Gastroesophageal sphincter (tissue), 4 donors: ENCODE data around the gene ADD3. TPM values are rescaled to one million over a fixed set of nuclear protein-coding genes. Genes with fewer than 3 reads are reported as not detected.
"Not testable (repeated sequence)": the region's sequence is repeated elsewhere in the genome, so short reads cannot be mapped to it uniquely, and the experiment has no call there.

Experiments
- ATAC-seq: fragments of 150-250 bp; one replicate; pipeline ENCODE4 v1.9.1; 2016; ENCODE audit warnings: mild to moderate bottlenecking, moderate library complexity
- H3K27ac ChIP-seq, 4 donors: fragments of 200-600 bp; sonication (generic) in 3 of 4; 1 replicate in 3 of 4; 2 replicates in 1 of 4; pipeline ENCODE4 v1.5.1; 2016 to 2019
- H3K27me3 ChIP-seq: fragments of 200-600 bp; sonication (generic); one replicate; pipeline ENCODE4 v1.5.1; 2019
- H3K36me3 ChIP-seq, 2 donors: fragments of 200-600 bp; sonication (generic); one replicate each; pipeline ENCODE4 v1.5.1; 2019; ENCODE audit warnings: control low read depth in 1 of 2
- H3K4me1 ChIP-seq, 3 donors: fragments of 200-600 bp; sonication (generic); 1 replicate in 2 of 3; 2 replicates in 1 of 3; pipeline ENCODE4 v1.5.1; 2016 to 2019; ENCODE audit warnings: control low read depth in 2 of 3
- H3K4me3 ChIP-seq, 2 donors: fragments of 200-600 bp; sonication (generic); one replicate each; pipeline ENCODE4 v1.5.1; 2019; ENCODE audit warnings: mild to moderate bottlenecking in 1 of 2, moderate library complexity in 1 of 2
- H3K9me3 ChIP-seq, 3 donors: fragments of 200-600 bp; sonication (generic); one replicate each; pipeline ENCODE4 v1.5.1; 2017 to 2019; ENCODE audit warnings: control low read depth in 2 of 3
- EP300 ChIP-seq: sonication (generic); formaldehyde crosslinking; IDR thresholded peaks from one replicate; pipeline ENCODE4 v1.6.1; 2017; ENCODE audit warnings: antibody characterized with exemption, mild to moderate bottlenecking
- POLR2A ChIP-seq, 2 donors: fragments of 450-650 bp; IDR thresholded peaks; one replicate each; pipeline ENCODE4 v1.6.1; 2017; ENCODE audit warnings: antibody characterized with exemption in 2 of 2, mild to moderate bottlenecking in 2 of 2, moderate library complexity in 1 of 2
- POLR2AphosphoS5 ChIP-seq: sonication (generic); formaldehyde crosslinking; IDR thresholded peaks from one replicate; pipeline ENCODE4 v1.6.1; 2017; ENCODE audit warnings: antibody characterized with exemption
- WGBS, 2 donors: methylation state at CpG; one replicate each; pipeline ENCODE4 v1.1.5; 2018; ENCODE audit warnings: low coverage in 1 of 2; 5-methylcytosine and 5-hydroxymethylcytosine counted together
- total RNA-seq, 4 donors: library from RNA; depleted of rRNA; stranded (reverse); fragments of >200 nt; gene quantifications; one replicate each; pipeline ENCODE4 v1.1.0, GENCODE V29; 2016
- TF ChIP-seq, protein P1 (sequence below), 4 experiments: fragments of 200-600 bp in 2 of 4; fragments of 450-650 bp in 2 of 4; sonication (generic) in 1 of 4; IDR thresholded peaks; one replicate each; pipeline ENCODE4 v1.5.1; 2017 to 2019; ENCODE audit warnings: antibody characterized with exemption in 4 of 4, mild to moderate bottlenecking in 2 of 4, moderate library complexity in 2 of 4

Gene ADD3
- total RNA-seq, 4 donors from 2014 or later, result 50.3 to 277 (median 118) TPM

GRCh38 chr10:110109511-110109910 lies 101.7 kb downstream of the ADD3 start:
- ATAC-seq, result no peak
- peaks cover 0 to 31% of the 10 kb centered on the region in 2 donors for H3K36me3 ChIP-seq
- H3K4me3 ChIP-seq, result no peak overlapping the region
- no peak overlapping the region for H3K27ac ChIP-seq
- H3K27me3 ChIP-seq, result no peaks in the 10 kb centered on the region
- no peak for TF ChIP-seq POLR2AphosphoS5
- TF ChIP-seq, protein P1, sequence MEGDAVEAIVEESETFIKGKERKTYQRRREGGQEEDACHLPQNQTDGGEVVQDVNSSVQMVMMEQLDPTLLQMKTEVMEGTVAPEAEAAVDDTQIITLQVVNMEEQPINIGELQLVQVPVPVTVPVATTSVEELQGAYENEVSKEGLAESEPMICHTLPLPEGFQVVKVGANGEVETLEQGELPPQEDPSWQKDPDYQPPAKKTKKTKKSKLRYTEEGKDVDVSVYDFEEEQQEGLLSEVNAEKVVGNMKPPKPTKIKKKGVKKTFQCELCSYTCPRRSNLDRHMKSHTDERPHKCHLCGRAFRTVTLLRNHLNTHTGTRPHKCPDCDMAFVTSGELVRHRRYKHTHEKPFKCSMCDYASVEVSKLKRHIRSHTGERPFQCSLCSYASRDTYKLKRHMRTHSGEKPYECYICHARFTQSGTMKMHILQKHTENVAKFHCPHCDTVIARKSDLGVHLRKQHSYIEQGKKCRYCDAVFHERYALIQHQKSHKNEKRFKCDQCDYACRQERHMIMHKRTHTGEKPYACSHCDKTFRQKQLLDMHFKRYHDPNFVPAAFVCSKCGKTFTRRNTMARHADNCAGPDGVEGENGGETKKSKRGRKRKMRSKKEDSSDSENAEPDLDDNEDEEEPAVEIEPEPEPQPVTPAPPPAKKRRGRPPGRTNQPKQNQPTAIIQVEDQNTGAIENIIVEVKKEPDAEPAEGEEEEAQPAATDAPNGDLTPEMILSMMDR (IDR thresholded peaks at IDR 0.05), result no peak
- no peak for TF ChIP-seq POLR2A (IDR thresholded peaks at IDR 0.05)
- no peak for TF ChIP-seq EP300
- H3K4me1 ChIP-seq, result peaks cover 0 to 4% (median 0%) of the 10 kb centered on the region in 3 donors
- no peaks in the 10 kb centered on the region for H3K9me3 ChIP-seq

DNA sequence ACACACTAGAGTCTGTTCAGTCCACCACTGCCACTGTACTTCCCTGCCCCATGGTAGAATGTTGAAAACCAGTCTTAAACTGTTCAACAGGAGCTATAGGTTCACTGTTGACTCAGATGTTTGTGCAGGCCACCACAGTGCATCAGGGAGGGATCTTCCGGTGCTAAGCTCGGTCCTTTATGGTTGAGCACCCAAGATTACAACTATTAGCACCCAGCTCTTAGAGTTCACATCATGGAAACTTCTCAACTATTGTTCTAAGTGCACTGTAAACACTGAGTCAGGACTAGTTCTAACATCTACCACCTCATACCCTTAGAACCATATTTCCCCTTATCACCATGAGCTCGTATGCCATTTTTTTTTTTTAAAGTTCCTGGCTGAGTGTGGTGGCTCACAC lies 102.6 kb downstream of the ADD3 start:
- H3K27ac ChIP-seq, result no peak overlapping the region
- peaks cover 0 to 4% (median 0%) of the 10 kb centered on the region in 3 donors for H3K4me1 ChIP-seq
- no peak overlapping the region for H3K4me3 ChIP-seq
- H3K27me3 ChIP-seq, result no peaks in the 10 kb centered on the region
- no peaks in the 10 kb centered on the region for H3K9me3 ChIP-seq
- TF ChIP-seq POLR2AphosphoS5 (no peak), EP300 (no peak), POLR2A (IDR thresholded peaks at IDR 0.05) (no peak)
- TF ChIP-seq, protein P1 (IDR thresholded peaks at IDR 0.05), result no peak
- ATAC-seq, result no peak
- peaks cover 0 to 37% of the 10 kb centered on the region in 2 donors for H3K36me3 ChIP-seq
- WGBS, 2 donors, result 94 to 100% methylated on average over 3 of the region's 3 CpGs

- ATAC-seq, result no peak
- WGBS, 2 donors, result 97 to 100% methylated on average over 3 to 4 of the region's 4 CpGs
- H3K4me1 ChIP-seq, result peaks cover 0 to 4% (median 0%) of the 10 kb centered on the region in 3 donors
- no peaks in the 10 kb centered on the region for H3K27me3 ChIP-seq
- no peak overlapping the region for H3K4me3 ChIP-seq
- no peak overlapping the region for H3K27ac ChIP-seq
- peaks cover 0 to 57% of the 10 kb centered on the region in 2 donors for H3K36me3 ChIP-seq
- TF ChIP-seq, protein P1 (IDR thresholded peaks at IDR 0.05), result no peak
- TF ChIP-seq POLR2A (IDR thresholded peaks at IDR 0.05) (no peak), POLR2AphosphoS5 (no peak), EP300 (no peak)
- H3K9me3 ChIP-seq, result no peaks in the 10 kb centered on the region
Observed at GRCh38 chr10:110113670-110114337, 106.0 kb downstream of the ADD3 start.

DNA sequence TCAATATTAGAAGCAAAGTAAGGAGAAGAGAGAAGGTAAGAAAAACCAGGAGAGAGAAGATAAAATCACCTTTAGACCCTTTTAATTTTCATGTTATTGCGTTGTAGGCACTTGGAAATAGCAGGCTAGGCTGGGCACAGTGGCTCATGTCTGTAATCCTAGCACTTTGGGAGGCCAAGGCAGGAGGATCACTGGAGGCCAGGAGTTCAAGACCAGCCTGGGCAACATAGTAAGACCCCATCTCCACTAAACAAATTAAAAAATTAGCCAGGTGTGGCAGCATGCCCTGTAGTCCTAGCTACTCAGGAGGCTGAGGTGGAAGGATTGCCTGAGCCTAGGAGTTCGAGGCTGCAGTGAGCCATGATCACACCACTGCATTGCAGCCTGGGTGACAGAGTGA lies 106.9 kb downstream of the ADD3 start:
- H3K36me3 ChIP-seq, result peaks cover 0 to 66% of the 10 kb centered on the region in 2 donors
- not testable (repeated sequence) for H3K9me3 ChIP-seq, H3K4me1 ChIP-seq, ATAC-seq, H3K27me3 ChIP-seq, H3K27ac ChIP-seq, H3K4me3 ChIP-seq
- WGBS, 2 donors, result 83 to 100% methylated on average over 1 to 2 of the region's 2 CpGs

- WGBS, 2 donors, result 89 to 94% methylated on average over 3 to 4 of the region's 4 CpGs
- Histone ChIP-seq H3K27ac (no peak overlapping the region), H3K4me3 (no peak overlapping the region), H3K27me3 (no peaks in the 10 kb centered on the region), H3K4me1 (peaks cover 0 to 4% (median 0%) of the 10 kb centered on the region in 3 donors), H3K36me3 (peaks cover 0 to 73% of the 10 kb centered on the region in 2 donors), H3K9me3 (no peaks in the 10 kb centered on the region)
- no peak for ATAC-seq
- TF ChIP-seq EP300 (no peak), POLR2A (IDR thresholded peaks at IDR 0.05) (no peak), POLR2AphosphoS5 (no peak)
- TF ChIP-seq, protein P1 (IDR thresholded peaks at IDR 0.05), result no peak
Observed at GRCh38 chr10:110115784-110116520, 108.2 kb downstream of the ADD3 start.
